NCI-H524 treated with DMSO at 0.1 percent for 48 hours (cell line): Measurements from ENCODE around the gene TRERF1.

Source experiments
- DNase-seq: peaks from one replicate; lab custom pipeline; 2025; lab: John Stamatoyannopoulos, UW

Gene TRERF1

GRCh38 chr6:42393339-42393738 lies 58.4 kb downstream of the TRERF1 start:
- no peak for DNase-seq

- DNase-seq: no peak
These were observed 58.9 kb downstream of the TRERF1 start for GRCh38 chr6:42392833-42393232.

GRCh38 chr6:42391441-42391840 lies 60.3 kb downstream of the TRERF1 start:
- DNase-seq: no peak

GRCh38 chr6:42390228-42390934 lies 61.3 kb downstream of the TRERF1 start:
- DNase-seq: no peak

- DNase-seq: no peak
These were observed 62.0 kb downstream of the TRERF1 start for GRCh38 chr6:42389736-42390135.

- DNase-seq: no peak
These were observed 63.7 kb downstream of the TRERF1 start for GRCh38 chr6:42388046-42388445.

GRCh38 chr6:42387336-42387735 lies 64.4 kb downstream of the TRERF1 start:
- no peak for DNase-seq

- no peak for DNase-seq
These were observed 66.4 kb downstream of the TRERF1 start for GRCh38 chr6:42385339-42385738.

- no peak for DNase-seq
These were observed 68.1 kb downstream of the TRERF1 start for GRCh38 chr6:42383421-42384205.

- DNase-seq: no peak
These were observed 69.9 kb downstream of the TRERF1 start for GRCh38 chr6:42381850-42382249.

- no peak for DNase-seq
These were observed 71.3 kb downstream of the TRERF1 start for GRCh38 chr6:42380228-42380979.

- DNase-seq: no peak
These were observed 73.2 kb downstream of the TRERF1 start for GRCh38 chr6:42378536-42378935.

- no peak for DNase-seq
These were observed 73.6 kb downstream of the TRERF1 start for GRCh38 chr6:42378125-42378524.

GRCh38 chr6:42375007-42375635 lies 76.6 kb downstream of the TRERF1 start:
- DNase-seq: peak; percentile 78

GRCh38 chr6:42374018-42374669 lies 77.6 kb downstream of the TRERF1 start:
- no peak for DNase-seq

GRCh38 chr6:42372699-42373098 lies 79.0 kb downstream of the TRERF1 start:
- DNase-seq: no peak

- DNase-seq: no peak
These were observed 81.3 kb downstream of the TRERF1 start for GRCh38 chr6:42370323-42370985.

- no peak for DNase-seq
These were observed 82.2 kb downstream of the TRERF1 start for GRCh38 chr6:42369568-42369967.

- DNase-seq: no peak
These were observed 83.5 kb downstream of the TRERF1 start for GRCh38 chr6:42368181-42368580.

GRCh38 chr6:42367353-42368011 lies 84.2 kb downstream of the TRERF1 start:
- no peak for DNase-seq

- DNase-seq: no peak
These were observed 84.8 kb downstream of the TRERF1 start for GRCh38 chr6:42366999-42367352.
